HCT116 (cell line): ENCODE data around the gene TMCO6. TPM values are rescaled to one million over a fixed set of nuclear protein-coding genes. Genes with fewer than 3 reads are reported as not detected.
"Not testable (repeated sequence)": the region's sequence is repeated elsewhere in the genome, so short reads cannot be mapped to it uniquely, and the experiment has no call there.

ENCODE experiments used
- ATAC-seq: fragments of 200-7000 bp; cut with Tn5 transposase; 2 replicates; pipeline ENCODE4 v1.9.1; 2020; ENCODE audit warnings: mild to moderate bottlenecking, moderate library complexity
- BruUV-seq: library from RNA; stranded (reverse); fragments of 400-500 nt; replicated peaks from 2 replicates; lab custom pipeline; 2021; lab: Mats Ljungman, UMichigan
- CTCF ChIA-PET: fragments of 300-600 bp; sonication (Branson Sonifier 250); formaldehyde crosslinking; loops from one replicate; lab custom pipeline; 2021; ENCODE audit warnings: antibody characterized with exemption; lab: Charles Lee
- POLR2A ChIA-PET: fragments of 300-600, 350-600 bp; sonication (Branson Sonifier 250); formaldehyde crosslinking; loops from one replicate; lab custom pipeline; 2021; ENCODE audit warnings: antibody characterized with exemption; lab: Charles Lee
- RAD21 ChIA-PET, 2 experiments: fragments of 300-600 bp; sonication (Branson Sonifier 250); formaldehyde crosslinking; loops; one replicate each; lab custom pipeline; 2023; ENCODE audit warnings: low total read pairs in 2 of 2; ENCODE audit not compliant: uncharacterized antibody in 2 of 2, unreplicated experiment in 2 of 2, low non-redundant PET in 1 of 2; lab: Charles Lee
- DNase-seq: peaks from one replicate; pipeline ENCODE4 v3.0.0-alpha.2; 2010; ENCODE audit warnings: low read depth, low spot score
- H2AFZ ChIP-seq: fragments of 200-600 bp; shearing (Covaris generic), sonication (generic); 2 replicates; pipeline ENCODE4 v1.6.1; 2017; ENCODE audit warnings: low read depth, mixed run types, mixed read lengths, antibody characterized with exemption, low read length; ENCODE audit not compliant: poor library complexity, severe bottlenecking
- H3K27ac ChIP-seq: 2 replicates; pipeline ENCODE4 v1.5.1; 2012; ENCODE audit warnings: low read depth, low read length
- H3K27me3 ChIP-seq: fragments of 200-600 bp; sonication (generic); 2 replicates; pipeline ENCODE4 v1.6.1; 2016; ENCODE audit warnings: mixed run types, low read length, mixed read lengths; ENCODE audit not compliant: insufficient read depth
- H3K36me3 ChIP-seq, 2 experiments: fragments of 200-500 bp in 1 of 2; fragments of 200-600 bp in 1 of 2; sonication (Bioruptor generic) in 1 of 2; sonication (generic) in 1 of 2; 2 replicates each; pipeline versions ENCODE4 v1.5.1 to v1.6.1; 2014 to 2016; ENCODE audit warnings: low read length in 2 of 2, inconsistent platforms in 1 of 2, mixed read lengths in 1 of 2, mixed run types in 1 of 2; ENCODE audit not compliant: insufficient read depth in 2 of 2, control insufficient read depth in 1 of 2
- H3K4me1 ChIP-seq, 2 experiments: fragments of 200-600 bp in 1 of 2; sonication (generic) in 1 of 2; 2 replicates each; pipeline versions ENCODE4 v1.5.1 to v1.6.1; 2012 to 2017; ENCODE audit warnings: low read length in 2 of 2, inconsistent platforms in 1 of 2, mild to moderate bottlenecking in 1 of 2, mixed read lengths in 1 of 2, mixed run types in 1 of 2, moderate library complexity in 1 of 2; ENCODE audit not compliant: insufficient read depth in 2 of 2, control insufficient read depth in 1 of 2
- H3K4me2 ChIP-seq: fragments of 200-600 bp; sonication (generic); 2 replicates; pipeline ENCODE4 v1.6.1; 2017; ENCODE audit warnings: mixed run types, low read length, mixed read lengths
- H3K4me3 ChIP-seq, 2 experiments: fragments of 200-600 bp in 1 of 2; sonication (generic) in 1 of 2; replicated peaks in 1 of 2; 2 replicates each; pipeline ENCODE4 v1.5.1; 2011 to 2016; ENCODE audit warnings: low read length in 2 of 2, control low read depth in 1 of 2, low read depth in 1 of 2, mild to moderate bottlenecking in 1 of 2, mixed read lengths in 1 of 2, mixed run types in 1 of 2
- H3K79me2 ChIP-seq: fragments of 200-600 bp; sonication (generic); 2 replicates; pipeline ENCODE4 v1.6.1; 2017; ENCODE audit warnings: mild to moderate bottlenecking, mixed run types, low read length, moderate library complexity, mixed read lengths; ENCODE audit not compliant: insufficient read depth
- H3K9ac ChIP-seq: fragments of 200-600 bp; sonication (generic); 2 replicates; pipeline ENCODE4 v1.6.1; 2016; ENCODE audit warnings: low read length, mixed read lengths
- H3K9me2 ChIP-seq: fragments of 200-600 bp; sonication (generic), shearing (Covaris generic); 2 replicates; pipeline ENCODE4 v1.6.1; 2017; ENCODE audit warnings: mixed run types, mild to moderate bottlenecking, moderate library complexity; ENCODE audit not compliant: insufficient read depth
- H3K9me3 ChIP-seq, 2 experiments: fragments of 200-500 bp in 1 of 2; fragments of 200-600 bp in 1 of 2; sonication (Bioruptor generic) in 1 of 2; sonication (generic) in 1 of 2; 2 replicates each; pipeline ENCODE4 v1.6.1; 2014 to 2017; ENCODE audit warnings: low read length in 2 of 2, mixed read lengths in 2 of 2, inconsistent platforms in 1 of 2, low read depth in 1 of 2, mild to moderate bottlenecking in 1 of 2, mixed run types in 1 of 2, moderate library complexity in 1 of 2; ENCODE audit not compliant: control insufficient read depth in 1 of 2, insufficient read depth in 1 of 2
- H4K20me1 ChIP-seq: fragments of 200-600 bp; sonication (generic), shearing (Covaris generic); 2 replicates; pipeline ENCODE4 v1.6.1; 2017; ENCODE audit warnings: mixed run types, mild to moderate bottlenecking, moderate library complexity; ENCODE audit not compliant: insufficient read depth
- CBX3 ChIP-seq: IDR thresholded peaks from 2 replicates; pipeline ENCODE4 v1.6.1; 2012; ENCODE audit warnings: low read depth
- CEBPB ChIP-seq: IDR thresholded peaks from 2 replicates; pipeline ENCODE4 v1.6.1; 2012; ENCODE audit warnings: low read depth
- ELF1 ChIP-seq: IDR thresholded peaks from 2 replicates; pipeline ENCODE4 v1.6.1; 2012; ENCODE audit warnings: low read depth, borderline replicate concordance
- EZH2 ChIP-seq: fragments of 200-600 bp; sonication (generic); IDR thresholded peaks from 2 replicates; pipeline ENCODE4 v1.6.1; 2017; ENCODE audit warnings: antibody characterized with exemption, mixed run types
- FOSL1 ChIP-seq: IDR thresholded peaks from 2 replicates; pipeline ENCODE4 v1.6.1; 2012; ENCODE audit warnings: low read depth
- POLR2AphosphoS5 ChIP-seq: IDR thresholded peaks from 2 replicates; pipeline ENCODE4 v1.6.1; 2011; ENCODE audit warnings: mild to moderate bottlenecking, low read depth, low read length, moderate library complexity
- RAD21 ChIP-seq: IDR thresholded peaks from 2 replicates; pipeline ENCODE4 v1.6.1; 2012; ENCODE audit warnings: low read depth, mild to moderate bottlenecking
- SP1 ChIP-seq: IDR thresholded peaks from 2 replicates; pipeline ENCODE4 v1.6.1; 2012; ENCODE audit warnings: low read depth
- SRF ChIP-seq: IDR thresholded peaks from 2 replicates; pipeline ENCODE4 v1.6.1; 2012; ENCODE audit warnings: low read depth
- YY1 ChIP-seq: IDR thresholded peaks from 2 replicates; pipeline ENCODE4 v1.6.1; 2011; ENCODE audit warnings: low read length, low read depth, moderate library complexity, mild to moderate bottlenecking; ENCODE audit not compliant: insufficient replicate concordance; ENCODE audit errors: extremely low read depth
- ZFX ChIP-seq: fragments of 450-650 bp; IDR thresholded peaks from 2 replicates; pipeline ENCODE4 v1.6.1; 2017
- intact Hi-C: fragments of 100-400 bp; cut with micrococcal nuclease; formaldehyde crosslinking; loops from 2 replicates; pipeline ENCODE4 v1.10.0; 2022
- total RNA-seq: library from RNA; stranded (reverse); gene quantifications from one replicate; pipeline ENCODE4 v1.2.1, GENCODE V29; 2021; ENCODE audit not compliant: unreplicated experiment
- TF ChIP-seq, protein P1 (sequence below): IDR thresholded peaks from 2 replicates; pipeline ENCODE4 v1.6.1; 2012
- TF ChIP-seq, protein P2 (sequence below): IDR thresholded peaks from 2 replicates; pipeline ENCODE4 v1.6.1; 2012

Gene TMCO6
- total RNA-seq, 1 experiment from 2014 or later, result 28.0 TPM

DNA sequence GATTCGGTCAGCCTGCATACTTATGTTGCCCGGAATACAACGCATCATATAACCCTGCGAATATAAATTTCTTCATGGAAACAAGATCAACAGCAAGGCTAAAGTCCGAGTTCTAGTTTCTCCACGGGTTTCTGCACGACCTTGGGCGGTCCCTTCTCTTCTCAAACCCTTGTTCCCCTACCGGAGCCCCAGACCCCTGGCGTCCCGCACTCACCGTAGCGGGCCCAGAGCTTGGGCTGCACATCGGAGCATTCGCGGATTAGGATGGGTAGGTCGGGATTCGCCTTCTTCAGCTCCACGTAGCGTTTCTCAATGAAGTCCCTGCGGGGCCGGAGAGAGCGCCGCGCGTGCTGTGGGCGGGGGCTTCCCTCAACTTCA, 7.8 kb downstream of the TMCO6 start (continued):
- TF ChIP-seq POLR2AphosphoS5, result no peak
- no peak for TF ChIP-seq ELF1
- TF ChIP-seq CEBPB, result no peak
- TF ChIP-seq, protein P1, sequence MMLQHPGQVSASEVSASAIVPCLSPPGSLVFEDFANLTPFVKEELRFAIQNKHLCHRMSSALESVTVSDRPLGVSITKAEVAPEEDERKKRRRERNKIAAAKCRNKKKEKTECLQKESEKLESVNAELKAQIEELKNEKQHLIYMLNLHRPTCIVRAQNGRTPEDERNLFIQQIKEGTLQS, result no peak
- no peak for TF ChIP-seq SP1
- no peak for TF ChIP-seq ZFX
- no peak for TF ChIP-seq CBX3
- TF ChIP-seq FOSL1, result no peak
- no peak for TF ChIP-seq EZH2

DNA sequence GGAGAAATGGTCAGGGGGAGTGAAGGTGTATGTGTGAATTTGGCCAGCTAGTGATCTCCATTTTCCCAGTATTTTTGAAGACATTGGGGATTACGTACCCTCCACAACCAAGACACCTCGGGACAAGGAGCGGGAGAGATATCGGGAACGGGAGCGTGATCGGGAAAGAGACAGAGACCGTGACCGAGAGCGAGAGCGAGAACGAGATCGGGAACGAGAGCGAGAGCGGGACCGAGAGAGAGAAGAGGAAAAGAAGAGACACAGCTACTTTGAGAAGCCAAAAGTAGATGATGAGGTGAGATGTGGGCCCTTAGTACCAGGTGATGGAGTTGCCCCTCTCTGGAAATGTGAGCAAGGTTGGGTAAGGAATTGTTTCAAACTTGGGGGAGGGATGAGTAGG, 19.6 kb downstream of the TMCO6 start:
- ATAC-seq, result no peak
- CTCF ChIA-PET, result no interaction called here
- Histone ChIP-seq H3K4me1 (peaks cover 0 to 4% of the 10 kb centered on the region in 2 experiments; a peak in 1 of 4 replicates), H3K27ac (no peak overlapping the region), H3K9me2 (no peaks in the 10 kb centered on the region), H3K79me2 (no peaks in the 10 kb centered on the region), H2AFZ (no peak overlapping the region), H4K20me1 (no peaks in the 10 kb centered on the region), H3K36me3 (peaks cover 59 to 68% of the 10 kb centered on the region in 2 experiments; a peak in 3 of 4 replicates), H3K4me3 (no peak overlapping the region), H3K9me3 (no peaks in the 10 kb centered on the region), H3K27me3 (no peaks in the 10 kb centered on the region), H3K9ac (no peak overlapping the region)
- RAD21 ChIA-PET, result no interaction called here
- intact Hi-C loops, result no loop called here
- BruUV-seq, result no TSS peak
- no peak for DNase-seq
- POLR2A ChIA-PET, result no interaction called here
- TF ChIP-seq ZFX (no peak), EZH2 (no peak), POLR2AphosphoS5 (no peak), YY1 (no peak), RAD21 (no peak), FOSL1 (no peak), SP1 (no peak), SRF (no peak)
- TF ChIP-seq, protein P2, sequence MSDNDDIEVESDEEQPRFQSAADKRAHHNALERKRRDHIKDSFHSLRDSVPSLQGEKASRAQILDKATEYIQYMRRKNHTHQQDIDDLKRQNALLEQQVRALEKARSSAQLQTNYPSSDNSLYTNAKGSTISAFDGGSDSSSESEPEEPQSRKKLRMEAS, result no peak
- TF ChIP-seq, all 23 proteins: peak for 0
- H3K4me2 ChIP-seq, result no peak overlapping the region

DNA sequence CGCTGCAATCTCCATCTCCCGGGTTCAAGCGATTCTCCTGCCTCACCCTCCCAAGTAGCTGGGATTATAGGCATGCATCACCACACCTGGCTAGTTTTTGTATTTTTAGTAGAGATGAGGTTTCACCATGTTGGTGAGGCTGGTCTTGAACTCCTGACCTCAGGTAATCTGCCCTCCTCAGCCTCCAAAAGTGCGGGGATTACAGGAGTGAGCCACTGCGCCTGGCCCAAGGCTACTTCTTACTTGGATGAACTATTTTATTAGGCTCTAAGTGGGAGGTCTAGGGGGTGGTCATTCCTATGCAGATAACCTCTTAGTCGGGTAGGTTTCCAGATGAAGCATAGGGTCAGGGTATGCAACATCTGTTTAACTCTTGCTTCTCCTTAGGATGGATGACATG, 21.1 kb downstream of the TMCO6 start:
- BruUV-seq, H3K27me3 ChIP-seq, RAD21 ChIA-PET, POLR2A ChIA-PET, H2AFZ ChIP-seq, CTCF ChIA-PET, H3K4me1 ChIP-seq, H3K9me2 ChIP-seq, H3K9ac ChIP-seq, H3K27ac ChIP-seq, H3K4me2 ChIP-seq, intact Hi-C loops, ATAC-seq, H3K4me3 ChIP-seq, DNase-seq, H3K9me3 ChIP-seq, H4K20me1 ChIP-seq, H3K79me2 ChIP-seq: not testable (repeated sequence)
- H3K36me3 ChIP-seq, result peaks cover 46 to 60% of the 10 kb centered on the region in 2 experiments; a peak in 3 of 4 replicates
